H9 (cell line): ENCODE results near the gene CHCHD3. TPM values are rescaled to one million over a fixed set of nuclear protein-coding genes. Genes with fewer than 3 reads are reported as not detected.

ENCODE experiments used
- DNase-seq: peaks from one replicate; pipeline ENCODE4 v3.0.0-alpha.2; 2017
- H2AFZ ChIP-seq: one replicate; pipeline ENCODE4 v1.6.1; 2013; ENCODE audit warnings: mild to moderate bottlenecking, low read length, control low read depth, moderate library complexity
- H2AK5ac ChIP-seq: 2 replicates; pipeline ENCODE4 v1.6.1; 2013; ENCODE audit warnings: low read length, control low read depth, mixed read lengths; ENCODE audit not compliant: insufficient read length
- H2BK120ac ChIP-seq: one replicate; pipeline ENCODE4 v1.6.1; 2013; ENCODE audit warnings: low read depth, mild to moderate bottlenecking, low read length, control low read depth, inconsistent platforms; ENCODE audit not compliant: poor library complexity, severe bottlenecking
- H2BK12ac ChIP-seq: 2 replicates; pipeline ENCODE4 v1.6.1; 2013; ENCODE audit warnings: low read length, control low read depth, mixed read lengths, low read depth; ENCODE audit not compliant: insufficient read length
- H2BK15ac ChIP-seq: 2 replicates; pipeline ENCODE4 v1.6.1; 2013; ENCODE audit warnings: low read depth, low read length, control low read depth
- H2BK20ac ChIP-seq: one replicate; pipeline ENCODE4 v1.6.1; 2013; ENCODE audit warnings: low read depth, mild to moderate bottlenecking, low read length, control low read depth, inconsistent platforms; ENCODE audit not compliant: poor library complexity, severe bottlenecking
- H2BK5ac ChIP-seq: 2 replicates; pipeline ENCODE4 v1.6.1; 2013; ENCODE audit warnings: low read length, control low read depth, mixed read lengths; ENCODE audit not compliant: insufficient read length
- H3K14ac ChIP-seq: 2 replicates; pipeline ENCODE4 v1.6.1; 2013; ENCODE audit warnings: low read length, control low read depth; ENCODE audit not compliant: insufficient read depth
- H3K18ac ChIP-seq: 2 replicates; pipeline ENCODE4 v1.6.1; 2013; ENCODE audit warnings: low read depth, mild to moderate bottlenecking, mixed read lengths, low read length, control low read depth; ENCODE audit not compliant: insufficient read length
- H3K23ac ChIP-seq: 2 replicates; pipeline ENCODE4 v1.6.1; 2013; ENCODE audit warnings: low read length, control low read depth, mixed read lengths, low read depth; ENCODE audit not compliant: insufficient read length
- H3K23me2 ChIP-seq: 2 replicates; pipeline ENCODE4 v1.6.1; 2013; ENCODE audit warnings: low read depth, mild to moderate bottlenecking, mixed read lengths, low read length, control low read depth; ENCODE audit not compliant: insufficient read length, poor library complexity, severe bottlenecking
- H3K27ac ChIP-seq: 2 replicates; pipeline ENCODE4 v1.5.1; 2013; ENCODE audit warnings: low read length, control low read depth, mixed read lengths, low read depth; ENCODE audit not compliant: insufficient read length
- H3K27me3 ChIP-seq: 2 replicates; pipeline ENCODE4 v1.6.1; 2013; ENCODE audit warnings: low read length, control low read depth, inconsistent platforms; ENCODE audit not compliant: insufficient read depth
- H3K4ac ChIP-seq: 2 replicates; pipeline ENCODE4 v1.6.1; 2013; ENCODE audit warnings: low read depth, mild to moderate bottlenecking, control low read depth, inconsistent platforms, low read length, moderate library complexity
- H3K4me1 ChIP-seq: 2 replicates; pipeline ENCODE4 v1.6.1; 2013; ENCODE audit warnings: low read length, control low read depth, inconsistent platforms; ENCODE audit not compliant: insufficient read depth
- H3K4me2 ChIP-seq: 2 replicates; pipeline ENCODE4 v1.6.1; 2013; ENCODE audit warnings: low read length, control low read depth, mixed read lengths; ENCODE audit not compliant: insufficient read length, insufficient read depth
- H3K56ac ChIP-seq: 2 replicates; pipeline ENCODE4 v1.6.1; 2013; ENCODE audit warnings: low read depth, mild to moderate bottlenecking, mixed read lengths, low read length, control low read depth; ENCODE audit not compliant: insufficient read length
- H3K79me1 ChIP-seq: 2 replicates; pipeline ENCODE4 v1.6.1; 2013; ENCODE audit warnings: low read depth, mild to moderate bottlenecking, moderate library complexity, low read length, control low read depth, inconsistent platforms; ENCODE audit not compliant: insufficient read depth, poor library complexity, severe bottlenecking
- H3K79me2 ChIP-seq: 2 replicates; pipeline ENCODE4 v1.6.1; 2013; ENCODE audit warnings: low read length, control low read depth, inconsistent platforms; ENCODE audit not compliant: insufficient read depth
- H3K9ac ChIP-seq: 2 replicates; pipeline ENCODE4 v1.6.1; 2013; ENCODE audit warnings: low read length, control low read depth, mixed read lengths; ENCODE audit not compliant: insufficient read length; ENCODE audit errors: extremely low read depth
- H3K9me3 ChIP-seq: one replicate; pipeline ENCODE4 v1.6.1; 2013; ENCODE audit warnings: low read depth, low read length, inconsistent platforms; ENCODE audit not compliant: control insufficient read depth
- H3T11ph ChIP-seq: one replicate; pipeline ENCODE4 v1.6.1; 2013; ENCODE audit warnings: mild to moderate bottlenecking, low read length, control low read depth, inconsistent platforms
- H4K20me1 ChIP-seq: one replicate; pipeline ENCODE4 v1.6.1; 2013; ENCODE audit not compliant: control insufficient read depth, insufficient read length, insufficient read depth
- H4K5ac ChIP-seq: 2 replicates; pipeline ENCODE4 v1.6.1; 2013; ENCODE audit warnings: low read depth, mild to moderate bottlenecking, mixed read lengths, low read length, control low read depth; ENCODE audit not compliant: insufficient read length
- H4K8ac ChIP-seq: replicated peaks from 2 replicates; pipeline ENCODE4 v1.6.1; 2013; ENCODE audit warnings: low read length, control low read depth, mixed read lengths, low read depth; ENCODE audit not compliant: insufficient read length
- H4K91ac ChIP-seq: 2 replicates; pipeline ENCODE4 v1.6.1; 2013; ENCODE audit warnings: low read depth, mild to moderate bottlenecking, moderate library complexity, mixed read lengths, low read length, control low read depth; ENCODE audit not compliant: insufficient read length
- H3K27ac Mint-ChIP-seq, 3 experiments: 2 replicates in 2 of 3; 3 replicates in 1 of 3; pipeline ENCODE4 v1.8.0; 2020 to 2021; ENCODE audit warnings: mixed read lengths in 3 of 3, mild to moderate bottlenecking in 1 of 3, moderate library complexity in 1 of 3
- H3K27me3 Mint-ChIP-seq: 2 replicates; pipeline ENCODE4 v1.8.0; 2021; ENCODE audit warnings: low read depth, mild to moderate bottlenecking, moderate library complexity, mixed read lengths
- H3K36me3 Mint-ChIP-seq, 3 experiments: 2 replicates in 2 of 3; 3 replicates in 1 of 3; pipeline ENCODE4 v1.8.0; 2020 to 2021; ENCODE audit warnings: low read depth in 3 of 3, mixed read lengths in 3 of 3; ENCODE audit not compliant: insufficient read depth in 1 of 3
- H3K4me1 Mint-ChIP-seq, 2 experiments: 2 replicates each; pipeline ENCODE4 v1.8.0; 2020; ENCODE audit warnings: mixed read lengths in 2 of 2
- H3K4me3 Mint-ChIP-seq, 2 experiments: 2 replicates in 1 of 2; 3 replicates in 1 of 2; pipeline ENCODE4 v1.8.0; 2020 to 2021; ENCODE audit warnings: mild to moderate bottlenecking in 2 of 2, mixed read lengths in 2 of 2, moderate library complexity in 1 of 2
- H3K9me3 Mint-ChIP-seq, 2 experiments: 2 replicates in 1 of 2; 3 replicates in 1 of 2; pipeline ENCODE4 v1.8.0; 2020; ENCODE audit warnings: mild to moderate bottlenecking in 2 of 2, mixed read lengths in 2 of 2, moderate library complexity in 1 of 2
- CTCF ChIP-seq: fragments of 200-600 bp; sonication (generic); conservative IDR thresholded peaks from 3 replicates; pipeline ENCODE4 v1.8.0; 2021; ENCODE audit warnings: antibody characterized with exemption, mild to moderate bottlenecking
- WGBS: extraction: QIAGEN DNeasy Blood & Tissue Kit; methylation state at CpG from one replicate; pipeline ENCODE4 v1.1.7; 2013; ENCODE audit warnings: missing lambda C conversion rate, low lambda C conversion rate, mixed read lengths; ENCODE audit not compliant: insufficient read length; ENCODE audit errors: extremely low coverage; 5-methylcytosine and 5-hydroxymethylcytosine counted together
- total RNA-seq: library from RNA; stranded (reverse); gene quantifications from 2 replicates; pipeline ENCODE4 v1.2.1, GENCODE V29; 2021

CHCHD3 gene
- total RNA-seq, 1 experiment from 2014 or later = 104 TPM

GRCh38 chr7:132739271-132739955 is 342.5 kb downstream of the CHCHD3 start:
- no peak overlapping the region for H3K23ac ChIP-seq

More at GRCh38 chr7:132739271-132739955, 342.5 kb downstream of the CHCHD3 start:
- H3K27ac ChIP-seq = no peak overlapping the region
- DNase-seq = no peak
- H4K91ac ChIP-seq = no peak overlapping the region
- no peak overlapping the region for H3K4ac ChIP-seq
- no CpG with 5 or more reads among the region's 5 CpGs for WGBS
- H3K4me1 ChIP-seq = no peaks in the 10 kb centered on the region
- H4K20me1 ChIP-seq = no peaks in the 10 kb centered on the region
- no peaks in the 10 kb centered on the region for H3K4me1 Mint-ChIP-seq
- H2BK20ac ChIP-seq = no peak overlapping the region
- no peaks in the 10 kb centered on the region for H3K79me2 ChIP-seq
- H3K27me3 Mint-ChIP-seq = peaks cover 17% of the 10 kb centered on the region
- peaks cover 9 to 10% of the 10 kb centered on the region in 2 experiments for H3K9me3 Mint-ChIP-seq
- no peak overlapping the region for H3T11ph ChIP-seq
- H2BK15ac ChIP-seq = no peak overlapping the region
- no peak overlapping the region for H2AK5ac ChIP-seq
- no peak overlapping the region for H3K14ac ChIP-seq
- no peak overlapping the region for H3K18ac ChIP-seq
- H2BK12ac ChIP-seq = no peak overlapping the region
- H3K27ac Mint-ChIP-seq = no peak overlapping the region
- no peaks in the 10 kb centered on the region for H3K23me2 ChIP-seq
- H3K4me3 Mint-ChIP-seq = no peak overlapping the region
- no peak overlapping the region for H4K8ac ChIP-seq
- no peak overlapping the region for H3K56ac ChIP-seq
- H2BK5ac ChIP-seq = no peak overlapping the region
- no peaks in the 10 kb centered on the region for H3K27me3 ChIP-seq
- no peak overlapping the region for H3K9ac ChIP-seq
- H3K36me3 Mint-ChIP-seq = peaks cover 5 to 7% (median 7%) of the 10 kb centered on the region in 3 experiments; a peak in 5 of 7 replicates
- no peak overlapping the region for H4K5ac ChIP-seq
- no peaks in the 10 kb centered on the region for H3K79me1 ChIP-seq
- no peak overlapping the region for H2BK120ac ChIP-seq
- H3K9me3 ChIP-seq = no peaks in the 10 kb centered on the region
- H2AFZ ChIP-seq = no peak overlapping the region
- no peak for TF ChIP-seq CTCF
- H3K4me2 ChIP-seq = no peak overlapping the region
